Breast epithelium (tissue), 3 donors: Measurements from ENCODE around the gene PRSS2.

Experiments
- POLR2A ChIP-seq: fragments of 450-650 bp; IDR thresholded peaks from one replicate; pipeline ENCODE4 v1.6.1; 2016; ENCODE audit warnings: antibody characterized with exemption, mild to moderate bottlenecking, moderate library complexity
- POLR2AphosphoS5 ChIP-seq, 3 donors: sonication (generic); formaldehyde crosslinking; IDR thresholded peaks; one replicate each; pipeline ENCODE4 v1.6.1; 2017; ENCODE audit warnings: antibody characterized with exemption in 3 of 3
- TF ChIP-seq, protein P1 (sequence below), 3 donors: fragments of 450-650 bp; IDR thresholded peaks; one replicate each; pipeline ENCODE4 v1.5.1; 2016 to 2017; ENCODE audit warnings: antibody characterized with exemption in 3 of 3, mild to moderate bottlenecking in 3 of 3, moderate library complexity in 3 of 3

DNA sequence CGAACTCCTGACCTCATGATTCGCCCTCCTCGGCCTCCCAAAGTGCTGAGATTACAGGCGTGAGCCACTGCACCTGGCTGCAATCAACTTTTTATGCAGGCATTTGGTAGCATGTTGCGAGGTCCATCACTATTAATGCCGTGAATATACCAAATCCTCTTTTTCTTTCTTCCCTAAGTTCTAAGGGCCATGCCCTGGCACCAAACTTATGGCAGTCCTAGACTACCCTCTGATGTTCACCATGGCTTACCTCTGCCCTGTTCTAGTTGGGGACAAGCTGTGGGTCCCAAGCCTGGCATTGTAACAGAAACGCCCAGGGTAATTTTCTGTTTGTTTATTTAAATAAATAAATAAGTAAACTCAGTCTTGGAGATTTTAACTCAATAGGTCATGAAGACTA is 13.3 kb downstream of the PRSS2 start:
- TF ChIP-seq POLR2AphosphoS5 (IDR thresholded peaks at IDR 0.05) (no peak), POLR2A (no peak)
- TF ChIP-seq, protein P1, sequence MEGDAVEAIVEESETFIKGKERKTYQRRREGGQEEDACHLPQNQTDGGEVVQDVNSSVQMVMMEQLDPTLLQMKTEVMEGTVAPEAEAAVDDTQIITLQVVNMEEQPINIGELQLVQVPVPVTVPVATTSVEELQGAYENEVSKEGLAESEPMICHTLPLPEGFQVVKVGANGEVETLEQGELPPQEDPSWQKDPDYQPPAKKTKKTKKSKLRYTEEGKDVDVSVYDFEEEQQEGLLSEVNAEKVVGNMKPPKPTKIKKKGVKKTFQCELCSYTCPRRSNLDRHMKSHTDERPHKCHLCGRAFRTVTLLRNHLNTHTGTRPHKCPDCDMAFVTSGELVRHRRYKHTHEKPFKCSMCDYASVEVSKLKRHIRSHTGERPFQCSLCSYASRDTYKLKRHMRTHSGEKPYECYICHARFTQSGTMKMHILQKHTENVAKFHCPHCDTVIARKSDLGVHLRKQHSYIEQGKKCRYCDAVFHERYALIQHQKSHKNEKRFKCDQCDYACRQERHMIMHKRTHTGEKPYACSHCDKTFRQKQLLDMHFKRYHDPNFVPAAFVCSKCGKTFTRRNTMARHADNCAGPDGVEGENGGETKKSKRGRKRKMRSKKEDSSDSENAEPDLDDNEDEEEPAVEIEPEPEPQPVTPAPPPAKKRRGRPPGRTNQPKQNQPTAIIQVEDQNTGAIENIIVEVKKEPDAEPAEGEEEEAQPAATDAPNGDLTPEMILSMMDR (IDR thresholded peaks at IDR 0.05) = no peak
